Astrocyte (in vitro differentiated cells and primary cell): ENCODE measurements around the gene SQSTM1. TPM values are rescaled to one million over a fixed set of nuclear protein-coding genes. Genes with fewer than 3 reads are reported as not detected.
A peak's percentile ranks its signal among the peaks of the same experiment; 100 is the strongest.

Experiments
- DNase-seq: peaks from one replicate; pipeline ENCODE4 v3.0.0-alpha.2; 2010; ENCODE audit warnings: low read depth
- FAIRE-seq: peaks from 2 replicates; lab custom pipeline; 2011; peaks lifted over from hg19 to GRCh38; lab: Jason Lieb, UNC
- H2AFZ ChIP-seq: 2 replicates; pipeline ENCODE4 v1.6.0; 2012; ENCODE audit warnings: low read depth, low read length, inconsistent platforms
- H3K27ac ChIP-seq: 2 replicates; pipeline ENCODE4 v1.5.1; 2011; ENCODE audit warnings: low read depth, low read length, inconsistent platforms
- H3K27me3 ChIP-seq: 2 replicates; pipeline ENCODE4 v1.6.0; 2011; ENCODE audit warnings: low read length, inconsistent platforms; ENCODE audit not compliant: insufficient read depth
- H3K36me3 ChIP-seq: 2 replicates; pipeline ENCODE4 v1.5.1; 2011; ENCODE audit warnings: low read length, inconsistent platforms; ENCODE audit not compliant: insufficient read depth
- H3K4me1 ChIP-seq: 2 replicates; pipeline ENCODE4 v1.5.1; 2011; ENCODE audit warnings: low read length, inconsistent platforms; ENCODE audit not compliant: insufficient read depth
- H3K4me2 ChIP-seq: 2 replicates; pipeline ENCODE4 v1.6.0; 2012; ENCODE audit warnings: low read length, inconsistent platforms
- H3K4me3 ChIP-seq: 2 replicates; pipeline ENCODE4 v1.5.1; 2011; ENCODE audit warnings: low read depth, mild to moderate bottlenecking, low read length, inconsistent platforms; ENCODE audit not compliant: insufficient read depth
- H3K79me2 ChIP-seq: 2 replicates; pipeline ENCODE4 v1.6.0; 2012; ENCODE audit warnings: mild to moderate bottlenecking, low read length, inconsistent platforms; ENCODE audit not compliant: insufficient read depth
- H3K9ac ChIP-seq: 2 replicates; pipeline ENCODE4 v1.6.0; 2012; ENCODE audit warnings: mild to moderate bottlenecking, low read length, inconsistent platforms
- H3K9me3 ChIP-seq: 2 replicates; pipeline ENCODE4 v1.5.1; 2012; ENCODE audit warnings: low read depth, mild to moderate bottlenecking, low read length, inconsistent platforms; ENCODE audit not compliant: insufficient read depth
- H4K20me1 ChIP-seq: 2 replicates; pipeline ENCODE4 v1.6.0; 2012; ENCODE audit warnings: low read length, inconsistent platforms; ENCODE audit not compliant: insufficient read depth
- H3K27ac Mint-ChIP-seq: one replicate; pipeline ENCODE4 v1.8.0; 2021; ENCODE audit warnings: mild to moderate bottlenecking, mixed read lengths; ENCODE audit not compliant: unreplicated experiment
- H3K27me3 Mint-ChIP-seq: one replicate; pipeline ENCODE4 v1.8.0; 2021; ENCODE audit warnings: low read depth, mixed read lengths; ENCODE audit not compliant: unreplicated experiment
- H3K36me3 Mint-ChIP-seq: one replicate; pipeline ENCODE4 v1.8.0; 2021; ENCODE audit warnings: low read depth, mixed read lengths; ENCODE audit not compliant: unreplicated experiment
- H3K4me1 Mint-ChIP-seq: one replicate; pipeline ENCODE4 v1.8.0; 2021; ENCODE audit warnings: low read depth, mixed read lengths; ENCODE audit not compliant: unreplicated experiment
- H3K4me3 Mint-ChIP-seq: one replicate; pipeline ENCODE4 v1.8.0; 2021; ENCODE audit warnings: mild to moderate bottlenecking, moderate library complexity, mixed read lengths; ENCODE audit not compliant: unreplicated experiment
- H3K9me3 Mint-ChIP-seq: one replicate; pipeline ENCODE4 v1.8.0; 2021; ENCODE audit warnings: mild to moderate bottlenecking, mixed read lengths; ENCODE audit not compliant: unreplicated experiment
- EZH2 ChIP-seq: IDR thresholded peaks from 2 replicates; pipeline ENCODE4 v1.6.1; 2012; ENCODE audit warnings: mild to moderate bottlenecking, low read length, inconsistent platforms; ENCODE audit not compliant: insufficient read depth
- total RNA-seq: library from RNA; stranded (reverse); gene quantifications from 2 replicates; pipeline ENCODE4 v1.2.1, GENCODE V29; 2021
- TF ChIP-seq, protein P1 (sequence below): IDR thresholded peaks from 2 replicates; pipeline ENCODE4 v1.5.1; 2011; ENCODE audit warnings: low read depth, mild to moderate bottlenecking, inconsistent platforms, low read length, moderate library complexity; ENCODE audit not compliant: insufficient read depth

Gene SQSTM1
- total RNA-seq, 1 donor from 2014 or later, result 262 TPM

DNA sequence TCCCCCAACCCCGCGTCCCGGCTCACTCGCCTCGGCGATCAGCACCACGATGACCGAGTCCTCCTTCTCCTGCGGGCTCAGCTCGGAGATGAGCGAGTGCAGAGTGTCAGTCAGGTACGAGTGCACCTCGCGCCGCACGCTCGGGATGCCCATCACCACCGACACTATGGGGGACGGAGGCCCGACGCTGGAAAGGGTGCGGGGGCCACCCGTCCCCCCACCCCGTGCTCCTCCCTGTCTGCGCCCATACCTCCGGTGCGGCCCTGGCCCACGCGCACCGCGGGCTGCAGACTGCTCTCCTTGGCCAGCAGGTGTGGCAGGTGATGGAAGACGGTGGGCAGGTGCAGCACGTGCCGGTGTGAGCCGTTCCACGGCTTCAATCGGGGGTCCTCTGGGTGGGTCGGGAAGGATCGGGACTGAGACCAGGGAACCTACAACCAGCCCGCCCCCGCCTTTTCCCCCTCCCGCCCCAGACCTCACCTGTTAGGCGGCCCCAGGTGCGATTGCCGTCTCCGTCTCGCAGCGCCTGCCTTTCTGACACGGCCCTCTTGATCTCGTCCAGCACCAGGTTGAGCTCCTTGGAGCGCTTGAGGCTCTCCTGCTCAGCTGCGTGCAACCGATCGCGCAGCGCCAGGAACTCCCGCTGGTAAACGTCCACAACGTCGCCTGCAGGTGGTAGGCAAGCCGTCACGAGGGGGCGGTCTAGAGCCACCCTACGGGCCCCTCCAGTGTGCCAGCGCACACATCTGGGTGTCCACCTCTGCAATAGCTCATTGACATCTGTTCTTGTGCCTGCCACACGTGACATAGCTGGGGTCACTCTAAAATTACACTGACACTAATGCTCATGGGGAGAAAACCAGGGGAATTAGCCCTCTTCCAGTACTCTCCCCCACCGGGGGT, 19.1 kb upstream of the SQSTM1 start:
- H3K36me3 ChIP-seq, result no peaks in the 10 kb centered on the region
- peaks cover 17% of the 10 kb centered on the region for H3K36me3 Mint-ChIP-seq
- H4K20me1 ChIP-seq, result peaks cover 68% of the 10 kb centered on the region
- H3K9ac ChIP-seq, result no peak overlapping the region
- H3K27ac ChIP-seq, result no peak overlapping the region
- DNase-seq (no peak), FAIRE-seq (no peak)
- peaks cover 19% of the 10 kb centered on the region for H3K4me1 Mint-ChIP-seq
- TF ChIP-seq EZH2, result no peak
- TF ChIP-seq, protein P1, sequence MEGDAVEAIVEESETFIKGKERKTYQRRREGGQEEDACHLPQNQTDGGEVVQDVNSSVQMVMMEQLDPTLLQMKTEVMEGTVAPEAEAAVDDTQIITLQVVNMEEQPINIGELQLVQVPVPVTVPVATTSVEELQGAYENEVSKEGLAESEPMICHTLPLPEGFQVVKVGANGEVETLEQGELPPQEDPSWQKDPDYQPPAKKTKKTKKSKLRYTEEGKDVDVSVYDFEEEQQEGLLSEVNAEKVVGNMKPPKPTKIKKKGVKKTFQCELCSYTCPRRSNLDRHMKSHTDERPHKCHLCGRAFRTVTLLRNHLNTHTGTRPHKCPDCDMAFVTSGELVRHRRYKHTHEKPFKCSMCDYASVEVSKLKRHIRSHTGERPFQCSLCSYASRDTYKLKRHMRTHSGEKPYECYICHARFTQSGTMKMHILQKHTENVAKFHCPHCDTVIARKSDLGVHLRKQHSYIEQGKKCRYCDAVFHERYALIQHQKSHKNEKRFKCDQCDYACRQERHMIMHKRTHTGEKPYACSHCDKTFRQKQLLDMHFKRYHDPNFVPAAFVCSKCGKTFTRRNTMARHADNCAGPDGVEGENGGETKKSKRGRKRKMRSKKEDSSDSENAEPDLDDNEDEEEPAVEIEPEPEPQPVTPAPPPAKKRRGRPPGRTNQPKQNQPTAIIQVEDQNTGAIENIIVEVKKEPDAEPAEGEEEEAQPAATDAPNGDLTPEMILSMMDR, result peak; percentile 44
- H3K9me3 ChIP-seq, result no peaks in the 10 kb centered on the region
- H3K4me1 ChIP-seq, result peaks cover 25% of the 10 kb centered on the region
- H3K4me3 ChIP-seq, result no peak overlapping the region
- H3K4me3 Mint-ChIP-seq, result no peak overlapping the region
- H3K9me3 Mint-ChIP-seq, result no peaks in the 10 kb centered on the region
- H3K27me3 Mint-ChIP-seq, result no peaks in the 10 kb centered on the region
- peaks cover 43% of the 10 kb centered on the region for H3K79me2 ChIP-seq
- H3K4me2 ChIP-seq, result no peak overlapping the region
- H3K27me3 ChIP-seq, result no peaks in the 10 kb centered on the region
- H2AFZ ChIP-seq, result no peak overlapping the region
- no peak overlapping the region for H3K27ac Mint-ChIP-seq

DNA sequence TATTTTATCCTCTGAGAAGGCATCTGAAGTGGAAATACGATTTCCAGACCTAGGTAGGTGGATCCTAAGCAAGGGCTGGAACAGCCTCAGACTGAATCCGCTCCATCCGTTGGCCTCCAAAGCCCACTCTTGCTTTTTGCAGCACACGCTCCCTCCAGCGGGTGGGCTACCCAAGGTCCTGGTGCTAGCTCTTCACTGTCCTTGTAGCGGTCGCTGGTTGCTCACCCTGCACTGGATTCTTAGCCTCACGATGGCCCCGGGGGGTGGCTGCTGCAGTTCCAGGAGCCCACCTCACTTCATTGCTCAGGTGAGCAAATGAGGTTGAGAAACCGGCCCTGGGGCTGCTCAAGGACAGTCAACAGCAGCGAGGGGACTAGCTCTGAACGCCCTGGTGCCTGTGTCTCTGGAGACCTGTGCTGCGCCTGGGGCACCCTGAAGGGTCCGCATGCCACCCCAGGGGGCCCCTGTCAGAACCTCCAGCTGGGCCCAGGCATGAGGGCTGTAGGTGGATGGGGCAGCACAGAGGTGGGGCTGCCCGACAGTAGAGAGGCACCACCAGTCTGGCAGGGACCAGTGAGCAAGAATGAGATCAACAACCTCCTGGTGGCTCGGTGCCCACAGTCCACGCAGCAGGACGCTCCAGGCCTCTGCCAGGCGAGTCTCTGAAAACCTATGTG, 18.4 kb upstream of the SQSTM1 start:
- Mint-ChIP-seq H3K4me3 (no peak overlapping the region), H3K27ac (no peak overlapping the region), H3K4me1 (peaks cover 14% of the 10 kb centered on the region), H3K36me3 (peaks cover 14% of the 10 kb centered on the region), H3K9me3 (no peaks in the 10 kb centered on the region), H3K27me3 (no peaks in the 10 kb centered on the region)
- H3K27ac ChIP-seq, result no peak overlapping the region
- no peak for FAIRE-seq
- no peak for DNase-seq
- peaks cover 61% of the 10 kb centered on the region for H4K20me1 ChIP-seq
- no peak overlapping the region for H3K4me2 ChIP-seq
- no peaks in the 10 kb centered on the region for H3K9me3 ChIP-seq
- H3K79me2 ChIP-seq, result peaks cover 43% of the 10 kb centered on the region
- H3K36me3 ChIP-seq, result no peaks in the 10 kb centered on the region
- no peak overlapping the region for H3K4me3 ChIP-seq
- TF ChIP-seq, protein P1, result no peak
- no peak for TF ChIP-seq EZH2
- H3K27me3 ChIP-seq, result no peaks in the 10 kb centered on the region
- H3K4me1 ChIP-seq, result peaks cover 21% of the 10 kb centered on the region
- H3K9ac ChIP-seq, result no peak overlapping the region
- H2AFZ ChIP-seq, result no peak overlapping the region
